Fibroblast of the aortic adventitia (primary cell): ENCODE measurements around the gene TTC4. TPM values are rescaled to one million over a fixed set of nuclear protein-coding genes. Genes with fewer than 3 reads are reported as not detected.

Experiments used
- DNase-seq: peaks from one replicate; pipeline ENCODE4 v3.0.0-alpha.2; 2010; ENCODE audit warnings: low read depth
- H3K4me3 ChIP-seq: 2 replicates; pipeline ENCODE4 v1.5.1; 2011; ENCODE audit warnings: low read depth, mild to moderate bottlenecking, control low read depth, low read length, moderate library complexity
- total RNA-seq: library from RNA; depleted of rRNA; stranded (reverse); fragments of >200 nt; gene quantifications from 2 replicates; pipeline ENCODE4 v1.2.3, GENCODE V29; 2012; ENCODE audit warnings: low replicate concordance
- TF ChIP-seq, protein P1 (sequence below): IDR thresholded peaks from 2 replicates; pipeline ENCODE4 v1.5.1; 2011; ENCODE audit warnings: mild to moderate bottlenecking, low read length, control low read depth, inconsistent platforms; ENCODE audit not compliant: insufficient read depth

The TTC4 gene
- total RNA-seq, 1 donor, result 28.0 TPM

DNA sequence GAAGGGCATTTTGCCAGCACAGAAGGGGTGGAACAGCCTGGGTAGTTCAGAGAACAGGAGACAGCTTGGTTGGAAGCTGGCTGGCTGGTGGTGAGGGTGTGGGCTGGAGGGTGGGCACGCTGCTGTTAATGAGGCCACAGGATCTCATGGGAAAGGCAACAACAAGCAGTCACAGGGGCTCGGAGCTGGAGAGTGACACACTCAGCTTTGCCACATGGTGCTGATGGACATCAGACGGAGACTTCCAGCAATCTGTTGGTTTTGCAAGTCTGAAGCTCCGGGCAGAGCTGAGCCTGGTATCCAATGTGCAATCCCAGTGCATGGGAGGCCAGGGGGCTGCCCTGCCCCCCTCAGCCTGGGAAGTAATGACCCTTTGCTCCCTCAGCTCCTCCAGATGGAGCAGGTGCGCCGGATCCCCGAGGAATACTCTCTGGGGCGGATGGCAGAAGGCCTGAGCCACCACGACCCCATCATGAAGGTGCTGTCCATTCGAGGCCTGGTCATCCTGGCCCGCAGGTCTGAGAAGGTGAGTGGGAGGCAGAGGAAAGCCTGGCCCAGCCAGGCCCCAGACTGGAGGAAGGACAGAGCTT, 15.6 kb upstream of the TTC4 start:
- no peak for DNase-seq
- H3K4me3 ChIP-seq, result no peak overlapping the region
- TF ChIP-seq, protein P1, sequence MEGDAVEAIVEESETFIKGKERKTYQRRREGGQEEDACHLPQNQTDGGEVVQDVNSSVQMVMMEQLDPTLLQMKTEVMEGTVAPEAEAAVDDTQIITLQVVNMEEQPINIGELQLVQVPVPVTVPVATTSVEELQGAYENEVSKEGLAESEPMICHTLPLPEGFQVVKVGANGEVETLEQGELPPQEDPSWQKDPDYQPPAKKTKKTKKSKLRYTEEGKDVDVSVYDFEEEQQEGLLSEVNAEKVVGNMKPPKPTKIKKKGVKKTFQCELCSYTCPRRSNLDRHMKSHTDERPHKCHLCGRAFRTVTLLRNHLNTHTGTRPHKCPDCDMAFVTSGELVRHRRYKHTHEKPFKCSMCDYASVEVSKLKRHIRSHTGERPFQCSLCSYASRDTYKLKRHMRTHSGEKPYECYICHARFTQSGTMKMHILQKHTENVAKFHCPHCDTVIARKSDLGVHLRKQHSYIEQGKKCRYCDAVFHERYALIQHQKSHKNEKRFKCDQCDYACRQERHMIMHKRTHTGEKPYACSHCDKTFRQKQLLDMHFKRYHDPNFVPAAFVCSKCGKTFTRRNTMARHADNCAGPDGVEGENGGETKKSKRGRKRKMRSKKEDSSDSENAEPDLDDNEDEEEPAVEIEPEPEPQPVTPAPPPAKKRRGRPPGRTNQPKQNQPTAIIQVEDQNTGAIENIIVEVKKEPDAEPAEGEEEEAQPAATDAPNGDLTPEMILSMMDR, result no peak

DNA sequence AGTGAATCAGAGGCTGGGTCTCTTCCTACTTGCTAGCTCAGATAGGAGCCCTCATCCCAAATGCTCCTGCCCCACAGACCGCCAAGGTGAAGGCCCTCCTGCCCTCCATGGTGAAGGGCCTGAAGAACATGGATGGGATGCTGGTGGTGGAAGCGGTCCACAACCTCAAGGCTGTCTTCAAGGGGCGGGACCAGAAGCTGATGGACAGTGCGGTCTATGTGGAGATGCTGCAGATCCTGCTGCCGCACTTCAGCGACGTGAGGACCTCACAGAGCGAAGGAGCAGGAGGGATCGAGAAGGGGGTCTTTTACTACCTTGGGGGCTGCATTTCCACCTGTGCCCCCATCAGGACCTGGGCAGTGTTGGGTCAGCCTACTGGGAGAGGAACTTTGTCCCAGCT, 14.6 kb upstream of the TTC4 start:
- H3K4me3 ChIP-seq, result no peak overlapping the region
- TF ChIP-seq, protein P1, result no peak
- DNase-seq, result no peak

DNA sequence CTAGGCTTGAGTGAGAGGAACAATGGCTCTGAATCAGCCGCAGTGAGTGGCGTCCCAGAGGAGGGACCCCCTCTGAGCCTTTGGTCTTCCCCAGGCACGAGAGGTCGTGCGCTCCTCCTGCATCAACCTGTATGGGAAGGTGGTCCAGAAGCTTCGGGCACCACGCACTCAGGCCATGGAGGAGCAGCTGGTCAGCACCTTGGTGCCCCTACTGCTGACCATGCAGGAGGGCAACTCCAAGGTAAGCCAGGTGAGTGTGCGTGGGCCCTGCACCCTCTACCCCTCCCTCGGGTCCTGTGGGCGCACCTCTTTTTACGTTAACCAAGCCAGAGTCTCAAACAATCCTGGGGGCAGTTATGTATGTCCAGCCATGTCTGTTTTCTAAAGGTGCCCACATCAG, 13.7 kb upstream of the TTC4 start:
- no peak for DNase-seq
- TF ChIP-seq, protein P1, result no peak
- H3K4me3 ChIP-seq, result no peak overlapping the region

DNA sequence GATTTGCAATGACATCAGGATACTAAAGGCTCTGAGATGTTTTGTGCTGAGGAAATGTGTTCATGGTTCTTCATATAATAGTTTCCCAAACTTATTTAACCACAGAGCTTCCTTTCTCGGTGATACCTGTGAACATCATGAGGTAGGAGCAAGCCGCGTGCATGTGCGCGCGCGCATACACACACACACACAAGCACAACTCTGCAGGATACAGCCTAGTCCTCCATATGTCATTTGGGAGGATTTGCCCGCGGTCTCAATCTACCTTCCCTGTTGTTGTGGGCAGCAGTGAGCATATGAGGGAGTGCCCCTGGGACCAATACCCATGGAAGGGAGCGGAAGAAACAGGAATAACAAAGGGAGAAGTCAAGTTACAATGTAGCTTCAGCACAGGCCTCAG, 12.2 kb upstream of the TTC4 start:
- TF ChIP-seq, protein P1, result no peak
- no peak overlapping the region for H3K4me3 ChIP-seq
- DNase-seq, result no peak

DNA sequence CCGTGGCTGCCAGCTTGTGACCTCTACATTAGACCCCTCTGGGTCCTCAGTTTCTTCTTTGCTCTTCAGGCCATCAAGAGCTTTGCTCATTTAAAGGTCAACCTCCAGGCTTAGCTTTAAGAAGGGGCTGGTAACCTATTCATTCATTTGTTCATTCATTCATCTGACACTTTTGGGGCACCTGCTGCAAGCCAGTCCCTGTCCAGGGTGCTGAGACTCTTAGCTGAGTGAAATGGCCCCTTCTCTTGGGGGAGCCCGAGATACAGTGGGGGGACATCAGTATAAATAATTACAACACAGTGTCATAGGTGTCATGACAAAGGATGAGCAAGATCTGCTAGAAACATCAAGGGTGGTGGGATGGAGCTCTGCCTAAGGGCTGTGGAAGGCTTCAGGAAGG, 10.5 kb upstream of the TTC4 start:
- H3K4me3 ChIP-seq, result no peak overlapping the region
- no peak for DNase-seq
- TF ChIP-seq, protein P1, result no peak

DNA sequence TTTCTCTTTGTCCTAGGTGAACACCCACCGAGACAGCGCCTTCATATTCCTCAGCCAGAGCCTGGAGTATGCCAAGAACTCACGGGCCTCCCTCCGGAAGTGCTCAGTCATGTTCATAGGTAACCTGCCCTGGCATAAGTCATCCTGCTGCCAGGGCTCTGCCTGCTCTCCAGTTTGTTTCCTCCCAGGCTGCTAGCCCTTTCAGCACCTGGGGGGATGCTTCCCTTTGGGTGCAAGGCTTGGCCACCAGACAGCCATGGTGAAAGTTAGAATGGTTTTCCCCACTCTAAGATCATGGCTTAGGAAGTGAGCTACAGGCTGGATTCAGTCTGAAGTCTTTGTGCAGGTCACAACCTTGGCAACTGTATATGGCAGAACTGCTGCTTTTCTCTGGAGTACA, 9.2 kb upstream of the TTC4 start:
- no peak for DNase-seq
- TF ChIP-seq, protein P1, result no peak
- H3K4me3 ChIP-seq, result no peak overlapping the region

DNA sequence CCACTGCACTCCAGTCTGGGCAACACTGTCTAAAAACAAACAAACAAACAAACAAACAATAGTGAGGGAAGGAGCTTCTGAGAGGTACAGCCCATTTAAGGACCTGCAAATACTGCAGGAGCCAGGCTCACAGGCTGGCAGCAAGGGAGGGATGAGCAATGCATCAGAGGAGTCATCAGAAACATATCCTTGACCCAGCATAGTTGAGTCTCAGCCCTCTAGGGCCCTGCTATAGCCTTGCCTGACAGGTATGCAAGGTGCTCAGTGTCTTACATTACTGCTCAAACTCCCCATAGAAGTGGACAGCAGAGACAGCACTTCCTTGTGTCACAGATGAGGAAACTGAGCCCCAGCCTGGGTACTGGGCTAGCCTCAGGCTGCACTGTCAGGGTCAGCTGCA, 7.3 kb upstream of the TTC4 start:
- no peak for DNase-seq
- TF ChIP-seq, protein P1, result no peak
- H3K4me3 ChIP-seq, result no peak overlapping the region
